Neural cell (in vitro differentiated cells): ENCODE data around the gene CLSTN1. TPM values are rescaled to one million over a fixed set of nuclear protein-coding genes. Genes with fewer than 3 reads are reported as not detected.

Experiments used
- H2AFZ ChIP-seq: fragments of 200-600, 300-800 bp; sonication (generic), shearing (Covaris generic); 2 replicates; pipeline ENCODE4 v1.6.0; 2014; ENCODE audit warnings: low read depth, mild to moderate bottlenecking, antibody characterized with exemption, low read length, moderate library complexity
- H3F3A ChIP-seq: fragments of 200-600 bp; shearing (Covaris generic); 2 replicates; pipeline ENCODE4 v1.6.1; 2016; ENCODE audit warnings: mild to moderate bottlenecking, moderate library complexity, mixed read lengths, antibody characterized with exemption, low read length; ENCODE audit not compliant: insufficient read depth, poor library complexity, severe bottlenecking
- H3K27ac ChIP-seq: fragments of 200-600, 300-800 bp; sonication (generic), shearing (Covaris generic); 2 replicates; pipeline ENCODE4 v1.5.1; 2014; ENCODE audit warnings: mild to moderate bottlenecking, low read length, moderate library complexity
- H3K27me3 ChIP-seq: fragments of 300-800, 200-600 bp; sonication (generic), shearing (Covaris generic); 2 replicates; pipeline ENCODE4 v1.6.0; 2014; ENCODE audit warnings: mild to moderate bottlenecking, low read depth, low read length, moderate library complexity; ENCODE audit not compliant: insufficient read depth
- H3K36me3 ChIP-seq: fragments of 300-800, 200-600 bp; sonication (generic), shearing (Covaris generic); 2 replicates; pipeline ENCODE4 v1.5.1; 2014; ENCODE audit warnings: mild to moderate bottlenecking, antibody characterized with exemption, low read length, moderate library complexity; ENCODE audit not compliant: insufficient read depth
- H3K4me2 ChIP-seq: fragments of 300-800, 200-600 bp; sonication (generic), shearing (Covaris generic); 2 replicates; pipeline ENCODE4 v1.6.0; 2014; ENCODE audit warnings: mild to moderate bottlenecking, low read length
- H3K4me3 ChIP-seq: fragments of 300-800, 200-600 bp; sonication (generic), shearing (Covaris generic); 2 replicates; pipeline ENCODE4 v1.5.1; 2014; ENCODE audit warnings: mild to moderate bottlenecking, low read length, moderate library complexity
- H3K79me2 ChIP-seq: fragments of 200-600 bp; shearing (Covaris generic); replicated peaks from 2 replicates; pipeline ENCODE4 v1.6.0; 2014; ENCODE audit warnings: mild to moderate bottlenecking, low read length, moderate library complexity; ENCODE audit not compliant: insufficient read depth
- H3K9ac ChIP-seq: fragments of 300-800, 200-600 bp; sonication (generic), shearing (Covaris generic); 2 replicates; pipeline ENCODE4 v1.6.1; 2016; ENCODE audit warnings: mild to moderate bottlenecking, low read length, mixed read lengths
- H3K9me2 ChIP-seq: fragments of 200-600 bp; shearing (Covaris generic); 2 replicates; pipeline ENCODE4 v1.6.1; 2016; ENCODE audit warnings: mild to moderate bottlenecking, low read length, mixed read lengths; ENCODE audit not compliant: insufficient read depth
- H3K9me3 ChIP-seq: fragments of 200-600, 300-800 bp; sonication (generic), shearing (Covaris generic); 2 replicates; pipeline ENCODE4 v1.6.1; 2016; ENCODE audit warnings: mild to moderate bottlenecking, mixed run types, low read length, moderate library complexity, mixed read lengths
- H4K20me1 ChIP-seq: fragments of 200-600 bp; shearing (Covaris generic); 2 replicates; pipeline ENCODE4 v1.6.1; 2016; ENCODE audit warnings: mild to moderate bottlenecking, mixed run types; ENCODE audit not compliant: insufficient read depth
- CTCF ChIP-seq: fragments of 450-650 bp; IDR thresholded peaks from 2 replicates; pipeline ENCODE4 v1.5.1; 2014; ENCODE audit warnings: antibody characterized with exemption, mild to moderate bottlenecking, moderate library complexity; ENCODE audit not compliant: poor library complexity, severe bottlenecking
- EP300 ChIP-seq: fragments of 450-650 bp; conservative IDR thresholded peaks from 2 replicates; pipeline ENCODE4 v1.6.1; 2014; ENCODE audit warnings: antibody characterized with exemption, mild to moderate bottlenecking, moderate library complexity; ENCODE audit not compliant: poor library complexity, severe bottlenecking
- EZH2 ChIP-seq: fragments of 200-600, 300-800 bp; shearing (Covaris generic), sonication (generic); IDR thresholded peaks from 2 replicates; pipeline ENCODE4 v1.6.1; 2014; ENCODE audit warnings: antibody characterized with exemption, low read length, borderline replicate concordance, mild to moderate bottlenecking; ENCODE audit not compliant: insufficient read depth, poor library complexity, severe bottlenecking
- MXI1 ChIP-seq: fragments of 450-650 bp; conservative IDR thresholded peaks from 2 replicates; pipeline ENCODE4 v1.6.1; 2014; ENCODE audit warnings: antibody characterized with exemption, mild to moderate bottlenecking; ENCODE audit not compliant: poor library complexity, severe bottlenecking
- POLR2AphosphoS5 ChIP-seq: IDR thresholded peaks from 2 replicates; pipeline ENCODE4 v1.6.1; 2012
- RAD21 ChIP-seq: fragments of 450-650 bp; conservative IDR thresholded peaks from 2 replicates; pipeline ENCODE4 v1.6.1; 2014; ENCODE audit warnings: antibody characterized with exemption, mild to moderate bottlenecking, moderate library complexity
- REST ChIP-seq: IDR thresholded peaks from 2 replicates; pipeline ENCODE4 v1.6.1; 2012; ENCODE audit warnings: borderline replicate concordance
- SMC3 ChIP-seq: fragments of 450-650 bp; conservative IDR thresholded peaks from 2 replicates; pipeline ENCODE4 v1.6.1; 2014; ENCODE audit warnings: antibody characterized with exemption, mild to moderate bottlenecking, moderate library complexity; ENCODE audit not compliant: poor library complexity
- TAF1 ChIP-seq: IDR thresholded peaks from 2 replicates; pipeline ENCODE4 v1.6.1; 2012; ENCODE audit warnings: low read depth
- polyA plus RNA-seq: library from polyadenylated mRNA; depleted of rRNA; stranded (reverse); fragments of >200 nt; gene quantifications from 2 replicates; pipeline ENCODE4 v1.2.3, GENCODE V29; 2014

Gene CLSTN1
- polyA plus RNA-seq, 1 donor from 2014 or later, result 77.2 TPM

- no peaks in the 10 kb centered on the region for H3K79me2 ChIP-seq
- no peaks in the 10 kb centered on the region for H3K9me2 ChIP-seq
- no peaks in the 10 kb centered on the region for H4K20me1 ChIP-seq
- no peaks in the 10 kb centered on the region for H3K9me3 ChIP-seq
- H3K27ac ChIP-seq, result no peak overlapping the region
- no peak overlapping the region for H2AFZ ChIP-seq
- H3K36me3 ChIP-seq, result no peaks in the 10 kb centered on the region
- no peaks in the 10 kb centered on the region for H3F3A ChIP-seq
- H3K27me3 ChIP-seq, result no peaks in the 10 kb centered on the region
- no peak overlapping the region for H3K4me3 ChIP-seq
- H3K4me2 ChIP-seq, result no peak overlapping the region
- TF ChIP-seq RAD21, result no peak
- TF ChIP-seq TAF1, result no peak
- TF ChIP-seq REST, result no peak
- TF ChIP-seq CTCF, result no peak
- TF ChIP-seq EZH2, result no peak
- TF ChIP-seq MXI1, result no peak
- no peak for TF ChIP-seq POLR2AphosphoS5
- TF ChIP-seq EP300, result no peak
- TF ChIP-seq SMC3, result no peak
- H3K9ac ChIP-seq, result no peak overlapping the region
Measured at GRCh38 chr1:9871021-9871420, 47.3 kb upstream of the CLSTN1 start.

DNA sequence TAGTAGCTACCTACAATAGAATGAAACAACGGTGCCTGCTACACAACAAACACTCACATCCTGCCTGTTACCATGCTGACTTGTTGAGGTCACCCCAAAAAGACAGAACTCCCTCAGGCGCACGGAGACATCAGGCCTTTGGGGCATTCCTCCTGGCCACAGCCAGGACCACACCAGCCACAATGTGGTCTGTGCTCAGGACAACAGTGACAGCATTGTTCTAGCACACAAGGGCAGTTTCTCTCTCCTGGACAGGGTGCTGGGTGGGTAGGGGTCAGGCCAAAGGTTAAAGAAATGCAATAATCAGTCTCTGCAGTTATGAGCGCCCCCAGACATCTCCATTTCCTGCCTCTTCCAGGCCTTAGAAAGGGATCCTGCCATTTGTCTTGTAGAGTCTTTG lies 46.8 kb upstream of the CLSTN1 start:
- Histone ChIP-seq H3K4me3 (no peak overlapping the region), H3K9me2 (no peaks in the 10 kb centered on the region), H2AFZ (no peak overlapping the region), H3K27me3 (no peaks in the 10 kb centered on the region), H3K9ac (no peak overlapping the region), H4K20me1 (no peaks in the 10 kb centered on the region), H3F3A (no peaks in the 10 kb centered on the region), H3K27ac (no peak overlapping the region), H3K9me3 (no peaks in the 10 kb centered on the region), H3K36me3 (no peaks in the 10 kb centered on the region), H3K4me2 (no peak overlapping the region), H3K79me2 (no peaks in the 10 kb centered on the region)
- TF ChIP-seq RAD21, result no peak
- TF ChIP-seq EP300, result no peak
- TF ChIP-seq MXI1, result no peak
- TF ChIP-seq EZH2, result no peak

- H3K36me3 ChIP-seq, result no peaks in the 10 kb centered on the region
- no peak overlapping the region for H3K9ac ChIP-seq
- no peak overlapping the region for H3K27ac ChIP-seq
- no peaks in the 10 kb centered on the region for H3K27me3 ChIP-seq
- H3K9me3 ChIP-seq, result no peaks in the 10 kb centered on the region
- no peaks in the 10 kb centered on the region for H3K9me2 ChIP-seq
- H3K79me2 ChIP-seq, result no peaks in the 10 kb centered on the region
- no peak overlapping the region for H2AFZ ChIP-seq
- H3F3A ChIP-seq, result no peaks in the 10 kb centered on the region
- H4K20me1 ChIP-seq, result no peaks in the 10 kb centered on the region
- no peak overlapping the region for H3K4me3 ChIP-seq
- no peak overlapping the region for H3K4me2 ChIP-seq
- no peak for TF ChIP-seq SMC3
- TF ChIP-seq MXI1, result no peak
- no peak for TF ChIP-seq CTCF
- TF ChIP-seq REST, result no peak
- TF ChIP-seq RAD21, result no peak
- no peak for TF ChIP-seq EP300
- no peak for TF ChIP-seq TAF1
Measured at GRCh38 chr1:9869831-9870251, 46.1 kb upstream of the CLSTN1 start.
